Hepatic stellate cell (primary cell): Measurements from ENCODE around the gene RAI1.
A peak's percentile ranks its signal among the peaks of the same experiment; 100 is the strongest.

Source experiments
- DNase-seq: peaks from one replicate; pipeline ENCODE4 v3.0.0; 2011; ENCODE audit warnings: low spot score

RAI1 gene

DNA sequence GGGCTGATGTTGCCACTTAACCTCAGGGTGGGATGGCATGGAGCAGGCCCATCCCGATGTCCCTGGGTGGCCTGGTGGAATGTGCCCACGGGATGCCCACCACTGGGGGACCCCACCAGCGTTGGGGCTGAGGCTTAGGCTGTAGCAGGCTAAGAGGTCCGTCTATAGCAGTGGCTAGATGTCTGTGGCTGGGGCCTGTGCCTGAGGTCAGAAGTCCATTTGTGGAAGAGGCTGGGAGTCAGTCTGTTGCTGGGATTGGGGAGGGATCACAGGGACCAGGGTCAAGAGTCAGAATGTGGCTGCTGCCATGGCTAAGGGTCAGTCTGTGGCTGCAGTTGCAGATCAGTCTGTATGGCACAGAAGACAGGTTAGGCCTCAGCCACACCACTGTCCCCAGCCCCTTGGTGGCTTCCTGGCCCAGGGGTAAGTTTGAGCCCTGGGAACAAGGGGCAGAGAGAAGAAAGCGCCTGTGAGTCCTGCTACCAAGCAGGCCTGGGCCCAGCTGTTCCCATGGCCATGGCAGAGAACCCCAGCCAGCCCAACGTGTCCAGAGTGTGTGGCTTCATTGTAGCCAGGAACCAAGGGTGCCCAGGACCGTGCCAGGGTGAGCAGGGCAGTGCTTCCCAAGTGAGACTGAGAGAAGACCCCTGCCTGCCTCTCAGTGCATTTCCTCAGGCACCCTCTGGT lies 35.7 kb downstream of the RAI1 start:
- no peak for DNase-seq

DNA sequence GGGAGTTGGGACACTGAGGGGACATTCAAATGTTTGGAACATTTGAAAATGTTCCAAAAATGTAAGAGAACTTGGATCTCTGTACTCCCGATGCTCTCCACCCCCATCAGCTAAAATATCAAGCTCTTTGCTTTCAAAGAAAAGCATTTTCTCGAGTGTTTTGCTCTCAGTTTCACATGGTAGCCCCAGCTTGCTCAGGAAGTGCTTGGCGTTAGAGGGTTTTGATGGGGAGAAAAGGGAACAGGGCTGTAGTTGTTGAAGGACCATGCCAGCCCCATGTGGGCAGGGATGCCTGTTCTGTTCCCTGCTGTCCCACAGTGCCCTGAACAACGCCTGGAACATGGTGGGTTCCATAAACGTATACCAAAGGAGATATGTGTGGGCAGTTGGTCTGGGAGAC lies 37.0 kb downstream of the RAI1 start:
- DNase-seq, result no peak

DNA sequence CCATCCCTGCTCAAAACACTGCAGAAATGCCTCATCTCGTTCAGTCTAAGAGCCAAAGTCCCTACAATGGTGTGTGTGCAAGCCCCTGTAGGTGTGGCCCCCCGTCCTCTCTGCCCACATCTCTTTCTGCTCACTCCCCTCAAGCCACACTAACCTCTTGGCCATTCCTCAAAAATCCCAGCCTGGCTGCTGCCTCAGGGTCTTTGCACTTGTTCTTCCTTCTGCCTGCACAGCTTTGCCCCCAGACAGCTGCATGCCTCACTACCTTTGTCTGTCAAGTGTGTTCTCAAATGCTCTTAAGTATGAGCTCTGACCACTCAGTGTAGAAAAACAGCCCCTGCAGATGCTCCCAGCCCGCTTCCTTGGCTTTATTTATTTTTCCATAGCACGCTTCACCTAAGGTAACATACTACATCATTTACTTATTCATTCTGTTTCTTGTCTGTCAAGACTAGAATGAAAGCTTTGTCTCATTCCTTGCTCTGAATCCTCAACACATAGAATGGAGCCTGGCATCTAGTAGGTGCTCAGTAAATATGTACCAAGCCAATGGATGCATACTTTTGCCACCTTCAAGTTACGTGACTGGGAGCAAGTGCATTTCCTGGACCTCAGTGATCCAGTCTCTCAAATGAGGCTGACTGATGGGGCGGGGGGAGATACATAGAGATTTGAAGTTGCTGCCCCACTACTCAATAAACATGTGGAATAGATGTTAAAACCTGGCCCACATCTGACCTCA lies 38.1 kb downstream of the RAI1 start:
- no peak for DNase-seq

DNA sequence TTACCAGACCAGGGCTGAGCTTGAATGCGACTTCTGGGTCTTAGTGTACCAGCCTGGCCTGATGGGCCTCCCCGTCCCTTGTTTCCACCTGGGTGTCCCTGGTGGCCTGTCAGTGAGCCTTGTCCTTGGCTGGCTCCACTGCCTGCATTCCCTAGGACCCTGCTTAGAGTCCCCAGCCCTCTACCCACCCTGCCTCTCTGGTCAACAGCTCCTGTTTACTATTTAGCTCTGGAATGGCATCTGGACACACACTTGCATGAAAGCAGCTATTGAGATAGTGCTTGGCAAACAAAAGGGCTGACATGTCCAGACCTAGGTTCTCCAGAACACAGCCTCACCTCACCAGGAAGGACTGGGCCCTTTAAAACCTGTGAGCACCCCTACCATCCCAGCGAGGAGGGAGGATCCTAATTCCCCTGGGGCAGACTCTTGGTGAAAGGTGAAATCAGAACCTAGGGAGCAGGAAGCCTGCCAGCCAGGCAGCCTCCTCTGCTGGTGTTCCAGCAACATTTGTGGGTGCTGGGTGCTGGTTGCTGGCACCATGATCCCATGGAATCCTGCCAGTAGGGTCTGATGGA lies 38.8 kb downstream of the RAI1 start:
- no peak for DNase-seq

DNA sequence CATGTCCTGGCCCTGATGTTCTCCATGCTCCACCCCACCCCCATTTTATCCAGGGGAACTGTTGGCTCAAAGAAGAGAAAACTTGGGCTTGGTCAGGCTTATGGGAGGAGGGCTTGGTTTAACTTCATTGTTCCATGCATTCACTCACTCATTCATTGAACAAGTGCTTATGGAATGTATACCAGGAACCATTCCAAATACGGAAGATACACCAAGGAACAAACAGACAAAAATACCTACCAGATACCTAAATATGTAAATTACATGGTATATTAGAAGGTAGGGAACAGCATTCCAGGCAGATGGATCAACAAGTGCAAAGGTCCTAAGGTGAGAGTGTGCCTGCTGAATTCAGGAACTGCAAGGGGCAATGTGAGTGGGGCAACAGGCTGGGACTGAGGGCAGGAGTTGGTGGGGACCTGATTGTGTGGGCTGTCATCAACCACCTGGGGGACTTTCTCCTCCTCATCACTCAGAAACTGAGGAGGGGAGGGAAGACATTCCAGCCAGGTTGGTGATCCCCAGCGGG lies 39.9 kb downstream of the RAI1 start:
- no peak for DNase-seq

DNA sequence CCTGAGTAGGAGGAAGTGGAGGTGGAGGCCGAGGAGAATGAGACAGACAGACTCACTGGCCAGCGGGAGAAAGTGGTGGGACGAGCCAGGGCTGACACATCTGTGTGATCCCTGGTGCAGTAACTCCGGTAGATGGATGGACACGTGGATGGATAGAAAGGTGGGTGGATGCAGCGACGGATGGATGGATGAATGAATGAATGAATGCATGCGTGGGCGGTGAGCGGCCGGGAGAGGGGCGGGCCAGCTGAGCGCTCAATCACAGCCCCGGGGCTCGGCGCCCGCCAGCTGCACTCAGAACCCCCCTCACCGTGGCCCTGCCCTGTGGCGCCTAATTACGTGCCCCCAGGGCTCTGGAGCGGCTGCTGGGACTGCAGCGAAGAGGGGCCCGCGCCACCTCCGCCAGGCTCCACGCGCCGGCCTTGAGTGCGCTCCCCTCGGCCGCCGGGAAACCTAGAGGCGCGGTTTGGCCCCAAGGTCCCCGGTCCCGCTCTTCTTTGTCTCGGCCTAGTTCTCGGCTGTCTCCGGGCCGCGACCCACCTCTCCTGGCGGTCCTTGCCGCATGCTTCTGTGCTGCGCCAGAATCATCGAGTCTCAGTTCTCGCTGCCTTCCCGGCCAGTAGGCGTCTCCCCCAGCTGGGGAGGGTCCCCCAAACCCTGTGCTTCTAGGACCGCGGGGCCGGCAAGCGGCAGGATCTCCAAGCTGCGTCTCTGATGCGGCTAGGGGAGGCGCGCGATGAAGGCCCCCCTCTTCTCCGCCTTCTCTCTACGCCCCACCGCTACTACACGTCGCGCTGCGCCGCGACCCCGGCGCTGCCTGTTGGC lies 41.0 kb downstream of the RAI1 start:
- no peak for DNase-seq

DNA sequence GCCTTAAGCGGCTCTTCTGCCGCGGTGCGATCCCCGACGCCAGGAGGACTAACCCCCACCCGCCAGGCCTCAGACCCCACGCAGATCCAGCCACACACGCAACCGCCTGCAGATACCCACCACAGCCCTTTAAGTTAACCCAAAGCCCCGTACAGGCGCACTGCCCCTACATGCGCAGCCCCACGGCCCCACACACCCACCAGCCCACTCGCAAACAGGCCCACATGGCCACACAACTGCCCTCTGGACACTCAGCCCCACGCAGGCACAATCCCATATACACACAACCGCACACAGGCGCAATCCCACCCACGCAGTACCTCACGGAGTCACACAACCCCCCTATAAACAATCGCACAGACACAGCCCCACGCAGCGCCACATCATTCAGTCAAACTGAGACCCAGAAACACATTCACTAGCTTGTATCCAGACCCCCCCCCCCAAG lies 41.7 kb downstream of the RAI1 start:
- no peak for DNase-seq

DNA sequence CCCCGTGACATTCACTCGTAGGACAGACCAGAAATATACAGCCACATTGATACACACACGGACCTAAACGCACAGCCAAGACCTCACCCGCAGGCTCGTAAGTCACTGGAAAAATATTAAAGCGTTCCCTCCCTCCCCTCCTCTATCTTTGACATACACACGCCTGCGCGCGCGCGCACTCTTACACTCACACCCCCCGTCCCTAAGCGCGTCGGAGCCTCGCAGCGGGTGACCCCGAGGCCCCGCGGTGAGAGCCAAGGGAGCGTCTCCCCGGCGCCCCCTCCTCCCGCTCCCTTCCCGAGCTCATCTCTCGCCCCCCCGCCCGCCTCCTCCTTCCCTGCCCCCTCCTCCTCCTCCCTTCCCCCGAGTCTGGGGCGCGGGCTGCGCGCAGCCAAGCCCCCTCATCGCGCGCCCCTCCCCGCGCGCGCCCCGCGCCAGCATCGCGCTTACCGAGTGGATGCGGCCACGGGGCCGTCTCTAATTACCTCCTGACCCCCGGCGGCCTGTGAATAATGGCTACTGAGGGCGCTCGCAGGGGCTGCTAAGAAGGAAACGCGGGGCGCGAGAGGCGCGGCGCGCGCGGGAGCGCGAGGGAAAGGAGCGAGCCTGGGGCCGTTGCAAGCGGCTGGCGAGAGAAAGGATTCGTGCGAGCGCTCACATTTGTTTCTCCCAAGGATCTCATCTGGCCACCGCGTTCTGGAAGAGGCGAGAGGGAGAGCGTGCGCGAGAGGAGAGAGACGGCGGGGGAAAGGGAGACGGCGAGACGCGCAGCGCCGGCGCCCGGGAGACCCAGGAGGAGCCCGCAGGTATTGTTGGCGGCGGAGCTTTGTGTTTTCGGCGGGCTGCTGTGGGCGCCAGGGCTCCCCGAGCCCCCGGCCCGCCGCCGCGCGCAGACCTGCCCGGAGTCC lies 42.4 kb downstream of the RAI1 start:
- peak; percentile 85 for DNase-seq

DNA sequence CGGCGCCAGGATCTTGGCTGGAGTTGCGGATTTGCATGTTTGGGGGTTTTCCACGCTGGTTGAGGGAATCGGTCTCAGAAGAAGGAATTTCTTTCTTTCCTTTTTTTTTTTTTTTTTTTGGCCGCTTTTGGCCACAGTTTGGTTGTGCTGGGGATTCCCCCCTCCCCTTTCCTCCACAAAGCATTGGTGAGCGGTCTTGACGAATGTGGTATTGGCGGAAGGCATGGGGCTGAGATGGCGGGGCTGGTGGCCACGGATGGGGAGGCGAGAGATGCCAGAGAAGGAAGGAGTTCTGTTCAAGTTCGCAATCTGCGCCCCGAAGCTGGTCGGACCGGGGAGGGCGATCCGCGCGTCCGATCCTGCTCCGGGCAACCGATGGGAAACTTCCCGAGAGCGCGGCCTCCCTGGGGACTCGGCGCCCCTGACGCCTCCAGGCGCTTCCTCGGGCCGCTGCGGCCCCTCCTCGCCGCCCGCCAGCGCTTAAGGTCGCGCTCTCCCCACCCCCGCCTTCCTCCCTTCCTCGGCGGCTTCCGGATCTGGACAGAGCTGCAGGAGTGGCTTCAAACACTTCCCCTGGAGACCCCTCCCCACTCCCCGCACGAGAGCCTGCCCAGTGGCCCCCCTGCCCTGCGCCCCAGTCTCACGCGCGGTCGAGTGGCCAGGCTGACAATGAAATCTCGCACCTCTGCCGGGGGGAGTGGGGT lies 43.2 kb downstream of the RAI1 start:
- DNase-seq, result peak; percentile 78

DNA sequence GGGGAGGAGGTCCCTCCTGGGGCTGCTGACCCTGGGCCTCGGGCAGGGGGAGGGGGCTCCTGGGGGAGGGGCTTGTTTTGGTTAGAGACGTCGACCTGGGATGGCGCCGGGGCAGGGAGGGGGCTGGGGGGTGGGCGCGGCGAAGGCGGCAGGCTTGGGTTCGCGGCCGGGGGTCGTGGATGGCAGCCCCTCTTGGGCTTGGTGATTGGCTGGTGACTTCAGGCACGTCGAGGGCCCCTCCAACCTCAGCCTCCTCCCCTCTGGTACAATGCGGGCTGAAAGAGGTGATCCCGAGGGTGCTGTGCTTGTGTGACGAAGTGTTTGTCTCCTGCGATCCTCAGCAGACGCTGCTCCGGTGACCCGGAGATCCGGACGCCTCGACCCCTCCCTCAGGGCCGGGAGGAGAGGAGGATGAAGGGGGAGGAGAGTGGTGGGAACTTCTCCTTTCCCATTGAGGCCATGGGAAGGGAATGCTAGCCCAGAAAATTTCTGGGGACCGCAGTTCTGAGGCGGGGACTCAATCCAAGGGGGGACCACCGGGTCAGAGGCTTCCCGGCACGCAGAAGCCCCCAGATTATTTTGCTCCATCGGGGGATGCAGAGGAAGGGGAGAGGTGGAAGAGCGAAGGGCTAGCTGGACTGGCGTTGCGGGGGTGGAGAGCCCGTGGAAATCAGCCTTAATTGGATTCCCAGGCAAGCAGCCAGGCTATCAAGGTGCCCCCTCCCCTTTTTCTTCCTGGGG lies 43.9 kb downstream of the RAI1 start:
- DNase-seq, result no peak

DNA sequence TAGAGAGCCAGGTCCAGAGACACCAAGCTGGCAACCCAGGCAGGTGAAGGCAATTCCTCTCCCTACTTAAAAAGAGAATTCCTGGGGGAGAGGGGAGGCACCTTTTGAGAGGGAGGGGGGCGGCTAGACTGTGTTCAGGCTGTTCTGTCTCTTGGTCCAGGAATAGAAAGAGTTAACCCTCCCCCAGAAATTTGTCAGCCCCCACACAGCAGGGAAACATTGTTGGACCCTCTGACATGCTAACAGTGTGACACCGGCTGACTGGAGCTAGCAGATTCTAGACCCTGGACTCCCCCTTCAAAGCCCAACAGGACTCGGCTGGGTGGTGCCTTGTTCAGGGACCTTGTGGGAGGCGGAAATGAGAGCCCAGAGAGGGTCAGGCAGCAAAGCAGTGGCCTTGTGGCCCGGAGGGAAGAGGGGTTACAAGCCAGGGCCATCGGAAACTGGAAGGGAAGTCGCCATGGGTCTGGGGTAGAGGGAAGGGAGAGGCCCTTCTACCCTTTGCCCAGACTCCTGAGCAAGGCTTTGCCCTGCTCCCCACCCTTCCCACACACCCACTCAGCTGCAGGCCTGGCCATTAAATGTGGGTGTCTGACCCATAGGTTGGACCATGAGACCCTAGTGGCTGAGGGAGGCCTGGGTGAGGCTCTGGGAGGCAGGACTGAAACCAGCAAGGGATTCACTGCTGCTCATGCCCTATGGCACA lies 44.6 kb downstream of the RAI1 start:
- DNase-seq, result no peak

DNA sequence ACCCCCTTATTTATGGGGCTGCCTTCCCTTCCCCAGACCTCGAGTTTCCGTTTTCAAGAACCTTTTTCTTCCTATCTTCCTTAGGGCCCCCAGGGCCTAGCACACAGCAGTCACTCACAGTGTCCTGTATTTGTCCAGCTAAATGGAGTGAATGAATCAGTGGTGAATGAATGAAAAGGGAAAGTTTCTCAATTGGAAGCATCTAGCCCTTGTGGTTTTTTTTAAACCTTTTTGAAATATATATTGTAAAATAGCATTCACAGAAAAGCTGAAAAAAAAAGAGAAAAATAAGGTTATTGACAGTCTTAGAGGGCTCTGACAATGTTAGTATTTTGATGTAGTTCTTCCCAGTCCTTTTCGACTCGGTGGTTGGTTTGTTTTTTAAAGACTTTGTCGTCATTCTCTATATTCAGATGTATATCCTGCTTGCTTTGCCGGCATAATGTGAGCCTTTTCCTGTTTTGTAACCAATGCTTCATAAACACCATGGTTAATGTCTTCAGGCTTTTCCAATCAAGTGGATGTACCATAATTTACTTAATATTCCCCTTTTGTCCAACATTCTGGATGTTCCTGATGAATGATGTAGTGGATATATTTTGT lies 45.3 kb downstream of the RAI1 start:
- no peak for DNase-seq

DNA sequence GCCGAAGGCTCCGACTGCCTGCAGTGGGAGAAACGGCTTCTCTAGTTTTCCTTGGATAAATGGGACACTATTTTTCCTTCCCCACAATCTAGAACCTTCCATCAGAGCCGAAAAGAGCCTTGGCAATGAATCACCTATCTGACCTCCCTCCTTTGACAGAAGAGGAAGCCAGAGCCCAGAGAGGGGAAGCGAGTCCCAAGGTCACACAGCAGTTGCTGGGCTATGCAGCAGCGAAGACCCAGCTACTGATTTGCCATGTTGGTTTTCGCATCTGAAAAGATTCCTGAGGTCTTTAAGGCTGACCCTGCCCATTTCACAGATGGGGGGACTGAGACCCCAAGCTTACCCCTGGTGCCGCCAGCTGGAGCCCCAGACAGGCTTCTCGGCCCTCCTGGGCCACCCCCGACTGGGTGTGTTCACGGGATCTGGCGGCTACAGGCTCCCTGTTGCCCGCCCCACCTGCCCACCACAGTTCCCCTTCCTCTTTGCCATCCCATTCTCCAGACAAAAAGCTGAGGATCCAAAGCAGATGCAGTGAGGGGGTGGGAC lies 45.9 kb downstream of the RAI1 start:
- DNase-seq, result no peak

DNA sequence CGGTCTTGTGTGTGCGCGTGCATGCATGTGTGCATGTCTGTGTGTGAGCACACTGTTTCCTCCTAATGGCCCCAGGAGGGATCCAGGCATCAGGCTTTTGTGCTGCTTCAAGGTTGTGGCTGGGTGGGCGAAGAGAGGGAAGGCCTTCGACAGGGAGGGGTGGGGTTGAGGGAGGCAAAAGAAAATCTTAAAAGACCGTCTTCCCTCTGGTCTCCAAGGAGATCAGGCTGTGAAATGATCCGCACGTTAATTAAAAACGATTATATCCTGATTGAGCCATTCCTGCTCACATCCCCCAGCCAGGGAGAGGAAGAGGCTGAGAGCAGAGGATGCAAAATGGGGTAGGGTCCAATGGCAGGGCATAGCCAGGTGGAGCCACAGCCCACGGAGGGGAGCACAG lies 46.9 kb downstream of the RAI1 start:
- no peak for DNase-seq

DNA sequence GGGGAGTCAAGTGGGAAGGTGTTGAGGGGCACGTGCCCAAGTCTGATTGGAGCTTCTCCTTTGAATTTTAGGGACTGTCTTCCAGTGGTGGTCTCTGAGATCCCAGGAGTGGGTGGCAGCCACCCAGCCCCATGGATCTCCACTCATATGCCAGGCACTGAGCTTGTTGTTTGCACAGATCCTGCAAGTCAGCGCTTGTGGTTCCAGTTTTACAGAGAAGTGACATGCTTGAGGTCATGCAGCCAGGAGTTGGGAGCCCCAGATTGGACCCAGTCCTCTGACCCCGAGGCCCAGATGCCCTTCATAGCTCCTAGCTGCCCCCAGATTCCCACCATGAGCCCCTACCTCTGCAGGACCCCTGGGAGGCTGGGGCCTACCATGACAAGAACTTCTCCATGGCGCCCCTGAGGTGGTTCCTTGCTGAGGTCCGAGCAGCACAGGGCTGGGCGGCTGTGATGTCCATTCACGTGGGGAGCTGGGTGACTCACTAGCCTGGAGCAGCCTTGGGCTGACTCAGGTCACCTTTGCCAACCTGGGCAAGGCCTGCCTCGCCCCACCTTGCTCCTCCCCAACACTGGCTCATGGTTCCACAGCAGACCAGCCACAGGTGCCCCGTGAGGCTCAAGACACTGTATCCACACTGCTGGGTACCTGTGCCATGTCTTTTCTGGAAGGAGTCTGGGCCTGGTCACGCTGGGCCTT lies 47.4 kb downstream of the RAI1 start:
- no peak for DNase-seq

DNA sequence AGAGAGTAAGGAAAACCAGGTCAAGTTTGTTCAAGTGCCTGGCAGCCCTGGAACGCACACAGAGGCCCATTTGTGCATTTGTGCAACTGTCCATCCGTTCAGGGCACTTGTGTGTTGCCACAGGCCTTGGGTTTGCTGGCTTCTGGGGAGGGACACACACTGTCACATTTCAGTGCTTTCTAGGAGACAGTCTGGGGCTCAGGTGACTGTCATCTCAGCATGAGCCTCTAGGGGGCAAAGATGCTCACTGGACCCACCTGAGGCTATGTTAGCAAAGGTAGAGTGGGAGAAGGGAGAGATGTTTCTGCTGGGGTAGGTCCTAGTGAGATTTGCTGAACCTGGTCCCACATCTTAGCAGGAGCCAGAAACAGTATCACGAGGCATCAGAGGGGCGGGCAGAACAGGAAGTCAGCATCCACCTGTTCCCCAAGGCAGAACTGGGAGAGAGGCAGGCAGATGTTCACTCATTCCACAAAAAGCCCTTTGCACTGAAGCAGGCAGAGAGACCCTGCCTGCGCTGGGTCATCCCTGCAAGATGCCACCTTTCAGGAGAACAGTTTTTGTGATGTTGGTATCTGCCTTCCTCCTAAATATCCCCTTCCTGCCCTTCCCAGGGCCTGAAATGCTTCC lies 48.5 kb downstream of the RAI1 start:
- no peak for DNase-seq

DNA sequence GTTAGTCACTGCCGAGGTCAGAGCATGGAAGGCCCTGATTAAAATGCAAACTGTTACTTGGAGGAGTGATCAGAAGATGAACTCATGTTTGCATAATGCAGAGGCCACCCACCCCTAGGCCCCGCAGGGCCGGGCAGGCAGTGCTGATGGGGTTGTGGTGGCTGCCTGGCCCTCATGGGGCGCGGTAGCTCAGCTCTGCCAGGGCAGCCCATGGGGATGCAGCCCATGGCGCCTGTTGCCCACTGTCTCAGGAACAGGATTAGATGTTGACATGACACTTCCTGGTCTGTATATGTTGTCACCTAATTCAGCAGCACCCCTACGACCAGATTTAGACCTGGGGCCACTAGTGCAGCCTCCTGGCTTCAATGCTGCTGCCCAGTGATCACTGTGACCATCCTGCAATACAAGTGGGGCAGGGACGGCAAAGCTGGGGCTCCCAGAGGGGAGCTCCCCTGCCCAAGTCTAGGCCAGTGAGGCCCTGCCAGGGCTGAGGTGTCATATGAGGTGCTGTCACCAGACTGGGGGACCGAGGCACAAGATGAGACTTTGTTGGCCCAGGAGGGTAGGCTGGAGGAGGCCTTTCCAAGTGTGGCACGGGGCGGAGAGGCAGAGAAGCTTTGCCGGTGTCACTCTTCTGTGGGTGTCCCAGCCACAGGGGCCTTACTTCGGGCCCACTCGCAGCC lies 49.1 kb downstream of the RAI1 start:
- DNase-seq, result no peak
